Right hindlimb (tissue), 1 donor: ENCODE measurements around the gene ACOT4.
"Not testable (repeated sequence)": the region's sequence is repeated elsewhere in the genome, so short reads cannot be mapped to it uniquely, and the experiment has no call there.

Source experiments
- DNase-seq: peaks from one replicate; pipeline ENCODE4 v3.0.0-alpha.2; 2018

The ACOT4 gene

GRCh38 chr14:73591690-73592449 is at the start of gene ACOT4:
ACOT4 (plus strand) TSS chr14:73591873; CDS start chr14:73591960, 87 bp downstream.
- DNase-seq: peak; percentile 49

- DNase-seq: not testable (repeated sequence)
These were observed 48.7 kb upstream of the ACOT4 start for GRCh38 chr14:73542961-73543360.

- not testable (repeated sequence) for DNase-seq
These were observed 46.3 kb upstream of the ACOT4 start for GRCh38 chr14:73545353-73545752.

GRCh38 chr14:73549097-73549496 is 42.6 kb upstream of the ACOT4 start:
- DNase-seq: not testable (repeated sequence)

GRCh38 chr14:73549889-73550524 is 41.7 kb upstream of the ACOT4 start:
- not testable (repeated sequence) for DNase-seq

GRCh38 chr14:73553845-73554244 is 37.8 kb upstream of the ACOT4 start:
- DNase-seq: no peak

- not testable (repeated sequence) for DNase-seq
These were observed 34.5 kb upstream of the ACOT4 start for GRCh38 chr14:73557201-73557600.

- not testable (repeated sequence) for DNase-seq
These were observed 33.4 kb upstream of the ACOT4 start for GRCh38 chr14:73558238-73558637.

- DNase-seq: not testable (repeated sequence)
These were observed 29.4 kb upstream of the ACOT4 start for GRCh38 chr14:73562256-73562655.

GRCh38 chr14:73562696-73563095 is 29.0 kb upstream of the ACOT4 start:
- not testable (repeated sequence) for DNase-seq

GRCh38 chr14:73566431-73566830 is 25.2 kb upstream of the ACOT4 start:
- DNase-seq: not testable (repeated sequence)

GRCh38 chr14:73566935-73567334 is 24.7 kb upstream of the ACOT4 start:
- DNase-seq: not testable (repeated sequence)

- DNase-seq: no peak
These were observed 24.3 kb upstream of the ACOT4 start for GRCh38 chr14:73567358-73567757.

GRCh38 chr14:73567951-73568885 is 23.5 kb upstream of the ACOT4 start:
- DNase-seq: peak; percentile 30

GRCh38 chr14:73568886-73569184 is 22.8 kb upstream of the ACOT4 start:
- DNase-seq: not testable (repeated sequence)

- DNase-seq: peak; percentile 92
These were observed 22.3 kb upstream of the ACOT4 start, which contains the start of gene ACOT2 for GRCh38 chr14:73569185-73569958. ACOT2 (plus strand) TSS chr14:73569213; CDS start chr14:73569241, 28 bp downstream.

- DNase-seq: peak; percentile 50
These were observed 20.8 kb upstream of the ACOT4 start for GRCh38 chr14:73570913-73571312.

- not testable (repeated sequence) for DNase-seq
These were observed 18.6 kb upstream of the ACOT4 start for GRCh38 chr14:73573034-73573433.

- DNase-seq: not testable (repeated sequence)
These were observed 17.9 kb upstream of the ACOT4 start for GRCh38 chr14:73573740-73574139.

GRCh38 chr14:73574251-73574650 is 17.4 kb upstream of the ACOT4 start:
- DNase-seq: not testable (repeated sequence)

- DNase-seq: no peak
These were observed 15.3 kb upstream of the ACOT4 start for GRCh38 chr14:73576391-73576790.

GRCh38 chr14:73577214-73577613 is 14.5 kb upstream of the ACOT4 start:
- DNase-seq: not testable (repeated sequence)
